Endothelial cell (in vitro differentiated cells): ENCODE results near the gene USP2. TPM values are rescaled to one million over a fixed set of nuclear protein-coding genes. Genes with fewer than 3 reads are reported as not detected.

Experiments used
- DNase-seq: peaks from one replicate; pipeline ENCODE4 v3.0.0; 2021; ENCODE audit warnings: low spot score
- H3K27ac Mint-ChIP-seq: one replicate; pipeline ENCODE4 v1.8.0; 2021; ENCODE audit warnings: mixed read lengths, inconsistent platforms; ENCODE audit not compliant: unreplicated experiment
- H3K27me3 Mint-ChIP-seq: one replicate; pipeline ENCODE4 v1.8.0; 2021; ENCODE audit warnings: mild to moderate bottlenecking, moderate library complexity, mixed read lengths, inconsistent platforms; ENCODE audit not compliant: unreplicated experiment
- H3K36me3 Mint-ChIP-seq: one replicate; pipeline ENCODE4 v1.8.0; 2021; ENCODE audit warnings: mild to moderate bottlenecking, low read depth, mixed read lengths, inconsistent platforms; ENCODE audit not compliant: unreplicated experiment
- H3K4me1 Mint-ChIP-seq: one replicate; pipeline ENCODE4 v1.8.0; 2021; ENCODE audit warnings: mild to moderate bottlenecking, mixed read lengths, inconsistent platforms; ENCODE audit not compliant: unreplicated experiment
- H3K4me3 Mint-ChIP-seq: one replicate; pipeline ENCODE4 v1.8.0; 2021; ENCODE audit warnings: mild to moderate bottlenecking, mixed read lengths, inconsistent platforms; ENCODE audit not compliant: unreplicated experiment
- H3K9me3 Mint-ChIP-seq: one replicate; pipeline ENCODE4 v1.8.0; 2021; ENCODE audit warnings: mixed read lengths, inconsistent platforms; ENCODE audit not compliant: unreplicated experiment
- CTCF ChIP-seq: fragments of 200-600 bp; sonication (generic); IDR thresholded peaks from one replicate; pipeline ENCODE4 v1.5.0; 2021; ENCODE audit warnings: antibody characterized with exemption; ENCODE audit not compliant: unreplicated experiment
- total RNA-seq: library from RNA; stranded (reverse); fragmentation: NEBNext Ultra II Directional; extraction: Animal tissue kit (Norgen Biotek cat#: 25700); gene quantifications from one replicate; pipeline ENCODE4 v1.2.1, GENCODE V29; 2021; ENCODE audit not compliant: unreplicated experiment

The USP2 gene
- total RNA-seq, 1 donor from 2014 or later, result 1.5 TPM

DNA sequence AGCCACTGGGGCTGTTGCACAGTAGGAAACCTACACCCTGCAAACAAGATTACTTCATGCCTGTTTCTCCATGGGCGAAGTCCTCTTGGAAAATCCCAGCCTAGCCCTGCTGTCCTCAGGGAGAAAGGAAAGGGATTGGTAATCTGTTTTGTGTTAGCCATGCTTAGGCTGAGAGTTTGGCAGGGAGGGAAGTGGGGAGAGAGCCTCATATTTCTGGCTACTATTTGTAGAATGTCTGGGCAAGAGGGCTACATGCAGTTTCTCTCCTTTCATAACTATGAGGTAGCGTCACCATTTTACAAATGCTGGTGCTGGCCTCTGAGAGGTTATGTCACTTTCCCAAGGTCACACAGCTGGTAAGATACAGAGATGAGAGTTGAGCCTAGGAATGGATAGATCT lies 34.2 kb downstream of the USP2 start:
- DNase-seq, result no peak
- Mint-ChIP-seq H3K9me3 (no peaks in the 10 kb centered on the region), H3K27me3 (peaks cover 14% of the 10 kb centered on the region), H3K4me3 (no peak overlapping the region), H3K36me3 (no peaks in the 10 kb centered on the region), H3K27ac (no peak overlapping the region), H3K4me1 (peaks cover 9% of the 10 kb centered on the region)
- no peak for TF ChIP-seq CTCF

DNA sequence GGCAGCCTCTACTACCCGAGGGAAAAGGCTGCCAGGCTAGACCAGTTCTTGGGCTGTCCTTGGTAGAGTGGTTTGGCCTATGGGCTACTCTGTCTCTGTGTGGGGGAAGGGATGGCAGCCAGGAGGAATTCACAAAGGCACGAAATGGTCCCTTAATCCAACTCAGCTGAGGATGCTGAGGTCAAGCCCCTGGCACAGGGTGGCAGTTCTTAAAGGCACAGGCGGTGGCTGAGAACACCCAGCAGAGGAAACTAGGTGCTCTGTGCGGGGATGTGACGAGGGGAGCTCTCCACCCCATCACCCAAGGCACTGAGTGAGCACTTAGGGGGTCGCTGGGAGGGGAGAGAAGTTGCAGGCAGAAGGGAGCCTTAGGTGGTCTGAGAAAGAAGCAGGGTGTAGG lies 34.9 kb downstream of the USP2 start, which contains the start of gene MFRP:
Gene MFRP, minus strand, starts transcription at position 101 of the 400 bp plus-strand sequence. CDS start 192 bp downstream, outside the sequence.
- TF ChIP-seq CTCF, result no peak
- H3K4me3 Mint-ChIP-seq, result no peak within 1 kb of the TSS
- H3K27me3 Mint-ChIP-seq, result peaks cover 14% of the 10 kb centered on the region
- H3K27ac Mint-ChIP-seq, result no peak within 1 kb of the TSS
- no peaks in the 10 kb centered on the region for H3K36me3 Mint-ChIP-seq
- H3K4me1 Mint-ChIP-seq, result peaks cover 9% of the 10 kb centered on the region
- H3K9me3 Mint-ChIP-seq, result no peaks in the 10 kb centered on the region
- no peak for DNase-seq

- Mint-ChIP-seq H3K4me3 (no peak overlapping the region), H3K36me3 (no peaks in the 10 kb centered on the region)
Measured at GRCh38 chr11:119345685-119346084, 35.8 kb downstream of the USP2 start.

DNA sequence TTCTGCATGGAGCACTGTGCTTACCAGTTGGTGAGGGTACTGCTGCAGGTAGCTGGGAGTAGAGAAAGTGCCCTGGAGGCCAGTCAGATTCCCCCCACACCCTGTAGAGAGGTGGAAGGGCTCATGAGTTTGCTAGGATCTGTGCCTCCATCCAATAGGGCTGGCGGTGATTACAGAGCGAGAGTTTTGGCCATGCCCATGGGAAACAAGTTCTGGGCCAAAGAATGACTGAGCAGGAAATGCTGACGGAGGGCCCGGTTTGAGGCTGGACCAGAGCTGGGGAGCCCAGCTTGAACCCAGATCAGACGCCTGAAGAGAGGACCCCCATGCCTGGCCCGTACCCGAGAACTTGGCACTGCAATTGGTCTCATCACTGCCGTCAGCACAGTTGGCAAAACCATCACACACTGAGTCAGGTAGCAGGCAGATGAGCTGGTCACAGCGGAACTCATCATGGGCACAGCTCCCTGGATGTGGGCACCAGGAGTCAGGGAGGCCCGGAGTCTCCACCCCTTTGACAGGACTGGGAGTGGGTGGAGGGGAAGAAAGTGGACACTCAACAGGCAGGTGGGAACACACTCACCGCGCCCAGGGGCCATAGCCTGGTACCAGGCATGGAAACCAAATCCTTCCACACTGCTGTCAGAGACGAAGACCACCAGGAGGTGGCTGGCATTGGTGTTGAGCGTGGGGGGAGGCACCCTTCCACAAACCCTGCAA lies 37.0 kb downstream of the USP2 start:
- no peak for TF ChIP-seq CTCF
- Mint-ChIP-seq H3K9me3 (no peaks in the 10 kb centered on the region), H3K27me3 (peaks cover 21% of the 10 kb centered on the region), H3K36me3 (no peaks in the 10 kb centered on the region), H3K4me3 (no peak overlapping the region), H3K4me1 (peaks cover 11% of the 10 kb centered on the region), H3K27ac (no peak overlapping the region)
- DNase-seq, result no peak

More at GRCh38 chr11:119345685-119346084, 35.8 kb downstream of the USP2 start:
- Mint-ChIP-seq H3K27me3 (peaks cover 20% of the 10 kb centered on the region), H3K9me3 (no peaks in the 10 kb centered on the region), H3K4me1 (peaks cover 15% of the 10 kb centered on the region), H3K27ac (no peak overlapping the region)
- TF ChIP-seq CTCF, result no peak
- DNase-seq, result no peak

- Mint-ChIP-seq H3K36me3 (no peaks in the 10 kb centered on the region), H3K4me1 (peaks cover 16% of the 10 kb centered on the region), H3K4me3 (no peak overlapping the region), H3K27ac (no peak overlapping the region), H3K9me3 (no peaks in the 10 kb centered on the region), H3K27me3 (peaks cover 26% of the 10 kb centered on the region)
- no peak for DNase-seq
- no peak for TF ChIP-seq CTCF
Measured at GRCh38 chr11:119343726-119344125, 37.8 kb downstream of the USP2 start.
